Measurements from ENCODE around the gene UIMC1. TPM values are rescaled to one million over a fixed set of nuclear protein-coding genes. Genes with fewer than 3 reads are reported as not detected.

The UIMC1 gene
- polyA plus RNA-seq, 1 donor (not counting 4 experiments of a cell fraction or from before 2014, with no cell fraction given): 29.0 TPM

- no peaks in the 10 kb centered on the region for H3K9me3 ChIP-seq (ENCODE audit: control insufficient read depth, low read depth, low read length)
- dilution Hi-C loops (cut with MboI; ENCODE audit: extremely low pct_ligation_motif_present, low sequenced_read_pairs): no loop called here
- no peak overlapping the region for H3K4me3 ChIP-seq (ENCODE audit: control insufficient read depth in 2 of 3, extremely low read depth in 1 of 3, insufficient read depth in 2 of 3, low read depth in 1 of 3, low read length in 3 of 3)
- H3K36me3 ChIP-seq (ENCODE audit: control insufficient read depth in 2 of 2, extremely low read depth in 1 of 2, insufficient read depth in 2 of 2, low read length in 2 of 2): no peaks in the 10 kb centered on the region
- no peaks in the 10 kb centered on the region for H3K9me1 ChIP-seq (ENCODE audit: control insufficient read depth, extremely low read depth, insufficient read depth, low read length)
- no peak overlapping the region for H3K9ac ChIP-seq (ENCODE audit: control insufficient read depth, extremely low read depth, insufficient read depth, low read length)
- peaks cover 43% of the 10 kb centered on the region for H3K27me3 ChIP-seq (ENCODE audit: control insufficient read depth, extremely low read depth, insufficient read depth, low read length)
- FAIRE-seq (no peak), DNase-seq (ENCODE audit: low read depth, low spot score) (no peak)
- no peaks in the 10 kb centered on the region for H4K20me1 ChIP-seq (ENCODE audit: control insufficient read depth, extremely low read depth, insufficient read depth, low read length)
- H3K79me2 ChIP-seq (ENCODE audit: control insufficient read depth, insufficient read depth, low read length): no peaks in the 10 kb centered on the region
- no peak overlapping the region for H3K4me2 ChIP-seq (ENCODE audit: control insufficient read depth, extremely low read depth, insufficient read depth, low read depth, low read length)
- no peak overlapping the region for H2AFZ ChIP-seq (ENCODE audit: control insufficient read depth, low read length)
- TF ChIP-seq EZH2 (IDR thresholded peaks at IDR 0.05; ENCODE audit: low read length) (no peak), CTCF (optimal IDR thresholded peaks at IDR 0.05 in 1 of 3, IDR thresholded peaks at IDR 0.05 in 1 of 3, conservative IDR thresholded peaks at IDR 0.05 in 1 of 3; ENCODE audit: extremely low read depth in 1 of 3, insufficient read depth in 2 of 3, low read length in 3 of 3) (peak; percentile 13 to 63 (median 41))
- H3K27ac ChIP-seq (ENCODE audit: control insufficient read depth, insufficient read depth, low read length): no peak overlapping the region
- H3K4me1 ChIP-seq (ENCODE audit: control insufficient read depth, extremely low read depth, insufficient read depth, low read length): peaks cover 4% of the 10 kb centered on the region
These were observed 136.4 kb downstream of the UIMC1 start for GRCh38 chr5:176870110-176870591.

GRCh38 chr5:176869501-176870109 is 137.0 kb downstream of the UIMC1 start:
- dilution Hi-C loops (cut with MboI; ENCODE audit: extremely low pct_ligation_motif_present, low sequenced_read_pairs): no loop called here
- Histone ChIP-seq H3K36me3 (ENCODE audit: control insufficient read depth in 2 of 2, extremely low read depth in 1 of 2, insufficient read depth in 2 of 2, low read length in 2 of 2) (no peaks in the 10 kb centered on the region), H4K20me1 (ENCODE audit: control insufficient read depth, extremely low read depth, insufficient read depth, low read length) (no peaks in the 10 kb centered on the region), H2AFZ (ENCODE audit: control insufficient read depth, low read length) (no peak overlapping the region), H3K9me3 (ENCODE audit: control insufficient read depth, low read depth, low read length) (no peaks in the 10 kb centered on the region), H3K27me3 (ENCODE audit: control insufficient read depth, extremely low read depth, insufficient read depth, low read length) (peaks cover 37% of the 10 kb centered on the region), H3K9me1 (ENCODE audit: control insufficient read depth, extremely low read depth, insufficient read depth, low read length) (no peaks in the 10 kb centered on the region), H3K27ac (ENCODE audit: control insufficient read depth, insufficient read depth, low read length) (no peak overlapping the region), H3K9ac (ENCODE audit: control insufficient read depth, extremely low read depth, insufficient read depth, low read length) (no peak overlapping the region), H3K4me2 (ENCODE audit: control insufficient read depth, extremely low read depth, insufficient read depth, low read depth, low read length) (no peak overlapping the region), H3K4me3 (ENCODE audit: control insufficient read depth in 2 of 3, extremely low read depth in 1 of 3, insufficient read depth in 2 of 3, low read depth in 1 of 3, low read length in 3 of 3) (no peak overlapping the region), H3K4me1 (ENCODE audit: control insufficient read depth, extremely low read depth, insufficient read depth, low read length) (peaks cover 4% of the 10 kb centered on the region), H3K79me2 (ENCODE audit: control insufficient read depth, insufficient read depth, low read length) (no peaks in the 10 kb centered on the region)
- FAIRE-seq (no peak), DNase-seq (ENCODE audit: low read depth, low spot score) (no peak)
- TF ChIP-seq EZH2 (IDR thresholded peaks at IDR 0.05; ENCODE audit: low read length) (no peak), CTCF (optimal IDR thresholded peaks at IDR 0.05 in 1 of 3, IDR thresholded peaks at IDR 0.05 in 1 of 3, conservative IDR thresholded peaks at IDR 0.05 in 1 of 3; ENCODE audit: extremely low read depth in 1 of 3, insufficient read depth in 2 of 3, low read length in 3 of 3) (no peak)
